ENCODE measurements around the gene GCLM. TPM values are rescaled to one million over a fixed set of nuclear protein-coding genes. Genes with fewer than 3 reads are reported as not detected.
"Not testable (repeated sequence)": the region's sequence is repeated elsewhere in the genome, so short reads cannot be mapped to it uniquely, and the experiment has no call there.

The GCLM gene
- total and polyA plus RNA-seq, 12 donors: 1.9 to 15.5 (median 10.1) TPM

DNA sequence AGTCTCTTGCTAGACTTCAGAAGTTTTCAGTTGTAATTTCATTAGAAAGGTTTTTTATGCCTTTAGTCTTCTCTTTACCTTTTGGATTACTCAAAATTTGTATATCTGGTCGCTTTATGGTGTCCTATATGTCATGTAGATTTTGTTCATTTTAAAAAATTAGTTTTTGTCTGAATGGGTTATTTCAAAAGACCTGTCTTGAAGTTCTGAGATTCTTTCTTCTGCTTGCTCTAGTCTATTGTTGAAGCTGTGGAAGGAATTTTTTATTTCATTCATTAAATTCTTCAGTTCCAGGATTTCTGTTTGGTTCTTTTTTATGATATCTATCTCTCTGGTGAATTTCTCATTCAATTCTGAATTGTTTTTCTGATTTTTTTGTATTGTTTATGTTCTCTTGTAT, 46.5 kb upstream of the GCLM start:
- TF ChIP-seq, protein P1, sequence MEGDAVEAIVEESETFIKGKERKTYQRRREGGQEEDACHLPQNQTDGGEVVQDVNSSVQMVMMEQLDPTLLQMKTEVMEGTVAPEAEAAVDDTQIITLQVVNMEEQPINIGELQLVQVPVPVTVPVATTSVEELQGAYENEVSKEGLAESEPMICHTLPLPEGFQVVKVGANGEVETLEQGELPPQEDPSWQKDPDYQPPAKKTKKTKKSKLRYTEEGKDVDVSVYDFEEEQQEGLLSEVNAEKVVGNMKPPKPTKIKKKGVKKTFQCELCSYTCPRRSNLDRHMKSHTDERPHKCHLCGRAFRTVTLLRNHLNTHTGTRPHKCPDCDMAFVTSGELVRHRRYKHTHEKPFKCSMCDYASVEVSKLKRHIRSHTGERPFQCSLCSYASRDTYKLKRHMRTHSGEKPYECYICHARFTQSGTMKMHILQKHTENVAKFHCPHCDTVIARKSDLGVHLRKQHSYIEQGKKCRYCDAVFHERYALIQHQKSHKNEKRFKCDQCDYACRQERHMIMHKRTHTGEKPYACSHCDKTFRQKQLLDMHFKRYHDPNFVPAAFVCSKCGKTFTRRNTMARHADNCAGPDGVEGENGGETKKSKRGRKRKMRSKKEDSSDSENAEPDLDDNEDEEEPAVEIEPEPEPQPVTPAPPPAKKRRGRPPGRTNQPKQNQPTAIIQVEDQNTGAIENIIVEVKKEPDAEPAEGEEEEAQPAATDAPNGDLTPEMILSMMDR (IDR thresholded peaks at IDR 0.05): no peak
- Histone ChIP-seq H3K27me3 (no peaks in the 10 kb centered on the region), H3K9me3 (peaks cover 0 to 55% (median 25%) of the 10 kb centered on the region in 11 donors), H3K27ac (no peak overlapping the region), H3K4me1 (no peaks in the 10 kb centered on the region), H3K4me3 (no peak overlapping the region), H3K36me3 (no peaks in the 10 kb centered on the region)
- intact Hi-C loops (cut with DNase I): no loop called here
- ATAC-seq (no peak), DNase-seq (no peak)
- WGBS, 2 donors: 47 to 58% methylated on average over 1 of the region's 1 CpG

DNA sequence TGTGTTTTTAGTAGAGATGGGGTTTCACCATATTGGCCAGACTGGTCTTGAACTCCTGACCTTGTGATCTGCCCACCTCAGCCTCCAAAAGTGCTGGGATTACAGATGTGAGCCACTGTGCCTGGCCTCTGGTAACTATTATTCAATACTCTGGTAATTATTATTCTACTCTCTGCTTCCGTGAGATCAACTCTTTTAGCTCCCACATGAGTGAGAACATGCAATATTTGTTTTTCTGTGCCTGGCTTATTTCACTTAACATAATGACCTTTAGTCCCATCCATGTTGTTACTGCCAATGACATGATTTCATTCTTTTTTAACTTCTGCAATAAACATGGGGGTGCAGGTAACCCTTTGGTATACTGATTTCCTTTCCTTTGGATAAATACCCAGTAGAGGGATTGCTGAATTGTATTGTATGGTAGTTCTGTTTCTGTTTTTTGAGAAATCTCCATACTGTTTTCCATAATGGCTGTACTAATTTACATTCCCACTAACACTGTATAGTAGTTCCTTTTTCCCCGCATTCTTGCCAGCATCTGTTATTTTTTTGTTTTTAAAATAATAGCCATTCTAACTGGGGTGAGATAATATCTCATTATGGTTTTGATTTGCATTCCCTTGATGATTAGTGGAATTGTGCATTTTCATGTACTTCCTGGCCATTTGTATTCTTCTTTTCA, 37.9 kb upstream of the GCLM start:
- 77 to 84% methylated on average over 2 of the region's 2 CpGs for WGBS, 2 donors
- H3K4me1 ChIP-seq; intact Hi-C loops (cut with DNase I); H3K27ac ChIP-seq; H3K36me3 ChIP-seq; H3K4me3 ChIP-seq; ATAC-seq; H3K27me3 ChIP-seq; DNase-seq: not testable (repeated sequence)
- H3K9me3 ChIP-seq: peaks cover 0 to 17% (median 0%) of the 10 kb centered on the region in 11 donors

DNA sequence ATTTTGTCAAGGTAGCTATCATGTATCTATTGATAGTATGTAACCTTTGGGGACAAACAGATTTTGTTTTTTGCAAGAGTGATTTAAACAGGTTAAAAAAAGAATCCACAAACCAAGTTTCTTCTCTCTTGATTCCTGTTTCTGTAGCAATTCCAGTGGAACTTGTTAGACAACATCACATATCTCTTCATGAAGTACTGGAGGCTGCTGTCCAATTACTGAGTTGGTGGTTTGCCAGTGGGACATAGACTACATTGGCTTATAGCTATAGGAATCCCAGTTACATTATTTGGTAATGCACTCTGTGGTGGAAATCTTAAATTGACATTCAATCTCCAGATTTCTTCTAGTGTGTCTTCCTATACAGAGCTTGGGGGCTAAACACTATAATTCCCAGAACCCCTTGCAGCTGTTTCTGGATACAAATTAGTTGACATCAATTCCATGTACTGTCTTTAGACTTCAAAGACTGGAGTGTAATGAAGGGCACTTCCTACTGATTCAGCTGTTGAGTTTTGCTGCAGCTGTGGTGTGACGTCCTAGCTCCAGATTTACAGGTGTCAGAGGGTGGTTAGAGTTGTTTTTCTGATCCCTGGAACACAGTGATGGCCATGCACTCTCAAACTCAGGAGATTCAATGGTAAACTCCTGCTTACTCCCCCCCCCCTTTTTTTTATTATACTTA, 29.4 kb upstream of the GCLM start:
- Histone ChIP-seq H3K36me3 (no peaks in the 10 kb centered on the region), H3K27me3 (no peaks in the 10 kb centered on the region), H3K9me3 (peaks cover 0 to 21% (median 6%) of the 10 kb centered on the region in 11 donors), H3K4me1 (no peaks in the 10 kb centered on the region), H3K27ac (no peak overlapping the region), H3K4me3 (no peak overlapping the region)
- DNase-seq (no peak), ATAC-seq (no peak)
- TF ChIP-seq, protein P1 (IDR thresholded peaks at IDR 0.05): no peak
- intact Hi-C loops (cut with DNase I): no loop called here
- WGBS, 2 donors: 61 to 76% methylated on average over 1 of the region's 1 CpG

DNA sequence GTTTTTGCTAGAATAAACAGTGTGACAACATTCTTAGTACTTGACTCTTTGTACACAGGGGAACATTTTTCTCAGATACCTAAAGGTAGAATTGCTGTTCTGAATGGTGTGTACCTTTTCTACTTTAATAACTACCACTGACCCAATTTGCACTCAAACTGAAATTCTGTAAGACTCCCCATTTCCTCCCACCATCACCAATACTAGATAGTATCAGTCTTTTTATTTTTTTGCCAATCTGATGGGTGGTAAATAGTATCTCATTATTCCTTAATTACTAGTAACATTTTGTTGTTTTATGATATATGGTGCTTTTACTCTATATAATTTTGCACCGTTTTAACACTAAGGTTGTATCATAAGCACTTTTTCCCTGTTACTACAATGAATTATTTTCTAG, 28.8 kb upstream of the GCLM start:
- DNase-seq: no peak
- no peak for ATAC-seq
- intact Hi-C loops (cut with DNase I): no loop called here

More for the DNA sequence above, 28.8 kb upstream of the GCLM start:
- Histone ChIP-seq H3K9me3 (peaks cover 0 to 21% (median 6%) of the 10 kb centered on the region in 11 donors), H3K36me3 (no peaks in the 10 kb centered on the region), H3K27me3 (no peaks in the 10 kb centered on the region), H3K4me1 (no peaks in the 10 kb centered on the region), H3K27ac (no peak overlapping the region), H3K4me3 (no peak overlapping the region)
- 73 to 78% methylated on average over 1 of the region's 1 CpG for WGBS, 2 donors
- TF ChIP-seq, protein P1 (IDR thresholded peaks at IDR 0.05): no peak

Measured in heart right ventricle (tissue), 16 donors.